CD1c-positive myeloid dendritic cell (primary cell): Measurements from ENCODE around the gene CHML.

Experiments
- DNase-seq: peaks from one replicate; pipeline ENCODE4 v3.0.0-alpha.2; 2016; ENCODE audit errors: extremely low spot score

The CHML gene

GRCh38 chr1:241590719-241591118 lies 49.5 kb downstream of the CHML start:
- DNase-seq, result no peak
